ENCODE results near the gene CLCN3. TPM values are rescaled to one million over a fixed set of nuclear protein-coding genes. Genes with fewer than 3 reads are reported as not detected.

The CLCN3 gene
- total RNA-seq, 1 donor from 2014 or later = 34.7 TPM

- no peak for TF ChIP-seq CTCF (IDR thresholded peaks at IDR 0.05)
- H3K4me3 Mint-ChIP-seq (ENCODE audit: unreplicated experiment) = no peak overlapping the region
- H3K27ac Mint-ChIP-seq (ENCODE audit: unreplicated experiment) = peak overlapping the region; percentile 5
- H3K36me3 Mint-ChIP-seq (ENCODE audit: low read depth) = peaks cover under 1% of the 10 kb centered on the region
- H3K9me3 Mint-ChIP-seq (ENCODE audit: low read depth) = no peaks in the 10 kb centered on the region
- no peaks in the 10 kb centered on the region for H3K27me3 Mint-ChIP-seq (ENCODE audit: low read depth)
- peaks cover 16% of the 10 kb centered on the region for H3K4me1 Mint-ChIP-seq (ENCODE audit: low read depth)
- DNase-seq (ENCODE audit: low spot score) = no peak
These were observed 29.3 kb downstream of the CLCN3 start for GRCh38 chr4:169649545-169650226.

GRCh38 chr4:169650227-169650936 lies 30.0 kb downstream of the CLCN3 start:
- no peaks in the 10 kb centered on the region for H3K27me3 Mint-ChIP-seq (ENCODE audit: low read depth)
- no peaks in the 10 kb centered on the region for H3K9me3 Mint-ChIP-seq (ENCODE audit: low read depth)
- peaks cover 16% of the 10 kb centered on the region for H3K4me1 Mint-ChIP-seq (ENCODE audit: low read depth)
- no peak for DNase-seq (ENCODE audit: low spot score)
- no peaks in the 10 kb centered on the region for H3K36me3 Mint-ChIP-seq (ENCODE audit: low read depth)
- TF ChIP-seq CTCF (IDR thresholded peaks at IDR 0.05) = no peak
- H3K4me3 Mint-ChIP-seq (ENCODE audit: unreplicated experiment) = no peak overlapping the region
- peak overlapping the region; percentile 36 for H3K27ac Mint-ChIP-seq (ENCODE audit: unreplicated experiment)

- no peak overlapping the region for H3K27ac Mint-ChIP-seq (ENCODE audit: unreplicated experiment)
- no peaks in the 10 kb centered on the region for H3K36me3 Mint-ChIP-seq (ENCODE audit: low read depth)
- H3K4me3 Mint-ChIP-seq (ENCODE audit: unreplicated experiment) = no peak overlapping the region
- TF ChIP-seq CTCF (IDR thresholded peaks at IDR 0.05) = no peak
- H3K27me3 Mint-ChIP-seq (ENCODE audit: low read depth) = no peaks in the 10 kb centered on the region
- H3K9me3 Mint-ChIP-seq (ENCODE audit: low read depth) = no peaks in the 10 kb centered on the region
- H3K4me1 Mint-ChIP-seq (ENCODE audit: low read depth) = peaks cover 16% of the 10 kb centered on the region
- DNase-seq (ENCODE audit: low spot score) = no peak
These were observed 32.2 kb downstream of the CLCN3 start for GRCh38 chr4:169652535-169652934.

- TF ChIP-seq CTCF (IDR thresholded peaks at IDR 0.05) = no peak
- Mint-ChIP-seq H3K27ac (ENCODE audit: unreplicated experiment) (no peak overlapping the region), H3K9me3 (ENCODE audit: low read depth) (no peaks in the 10 kb centered on the region), H3K27me3 (ENCODE audit: low read depth) (no peaks in the 10 kb centered on the region), H3K4me1 (ENCODE audit: low read depth) (peaks cover 15% of the 10 kb centered on the region), H3K36me3 (ENCODE audit: low read depth) (no peaks in the 10 kb centered on the region), H3K4me3 (ENCODE audit: unreplicated experiment) (no peak overlapping the region)
- no peak for DNase-seq (ENCODE audit: low spot score)
These were observed 35.0 kb downstream of the CLCN3 start for GRCh38 chr4:169655401-169655800.

- TF ChIP-seq CTCF (IDR thresholded peaks at IDR 0.05) = no peak
- Mint-ChIP-seq H3K4me1 (ENCODE audit: low read depth) (peaks cover 26% of the 10 kb centered on the region), H3K27ac (ENCODE audit: unreplicated experiment) (no peak overlapping the region), H3K9me3 (ENCODE audit: low read depth) (no peaks in the 10 kb centered on the region), H3K27me3 (ENCODE audit: low read depth) (no peaks in the 10 kb centered on the region), H3K36me3 (ENCODE audit: low read depth) (no peaks in the 10 kb centered on the region), H3K4me3 (ENCODE audit: unreplicated experiment) (no peak overlapping the region)
- no peak for DNase-seq (ENCODE audit: low spot score)
These were observed 37.2 kb downstream of the CLCN3 start for GRCh38 chr4:169657470-169658107.
